ENCODE results near the gene CXCL14. TPM values are rescaled to one million over a fixed set of nuclear protein-coding genes. Genes with fewer than 3 reads are reported as not detected.

Gene CXCL14
- total and polyA plus RNA-seq, 8 donors, result 2.3 to 72.6 (median 54.1) TPM

DNA sequence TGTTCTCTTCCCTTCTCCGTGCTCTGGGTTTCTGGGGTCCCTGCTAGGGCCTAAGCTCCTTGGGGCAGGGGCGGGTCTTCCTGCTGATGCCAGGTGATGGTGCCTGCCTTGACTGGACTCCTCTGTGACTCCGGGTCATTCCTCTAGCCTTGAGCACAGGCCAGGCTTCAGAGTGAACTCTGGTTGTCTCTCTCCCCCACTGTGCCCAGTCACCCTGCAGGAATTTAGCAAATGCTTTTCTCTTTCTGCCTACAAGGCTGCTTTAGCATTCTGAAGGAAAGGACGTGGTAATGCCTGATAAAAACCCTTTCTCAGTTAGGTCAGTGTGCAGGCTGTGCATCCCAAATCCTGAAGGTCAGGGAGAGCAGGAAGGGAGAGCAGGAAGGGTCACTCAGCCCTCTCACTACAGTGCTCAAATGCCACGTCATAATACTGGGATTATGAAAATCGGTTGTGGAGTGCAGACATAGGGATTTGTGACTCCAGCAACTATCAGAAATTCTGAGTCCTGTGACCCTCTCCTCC, 2.7 kb downstream of the CXCL14 start:
- no peaks in the 10 kb centered on the region for H3K36me3 ChIP-seq
- no peak overlapping the region for H3K27ac ChIP-seq
- intact Hi-C loops (cut with DNase I), result no loop called here
- TF ChIP-seq, protein P1, sequence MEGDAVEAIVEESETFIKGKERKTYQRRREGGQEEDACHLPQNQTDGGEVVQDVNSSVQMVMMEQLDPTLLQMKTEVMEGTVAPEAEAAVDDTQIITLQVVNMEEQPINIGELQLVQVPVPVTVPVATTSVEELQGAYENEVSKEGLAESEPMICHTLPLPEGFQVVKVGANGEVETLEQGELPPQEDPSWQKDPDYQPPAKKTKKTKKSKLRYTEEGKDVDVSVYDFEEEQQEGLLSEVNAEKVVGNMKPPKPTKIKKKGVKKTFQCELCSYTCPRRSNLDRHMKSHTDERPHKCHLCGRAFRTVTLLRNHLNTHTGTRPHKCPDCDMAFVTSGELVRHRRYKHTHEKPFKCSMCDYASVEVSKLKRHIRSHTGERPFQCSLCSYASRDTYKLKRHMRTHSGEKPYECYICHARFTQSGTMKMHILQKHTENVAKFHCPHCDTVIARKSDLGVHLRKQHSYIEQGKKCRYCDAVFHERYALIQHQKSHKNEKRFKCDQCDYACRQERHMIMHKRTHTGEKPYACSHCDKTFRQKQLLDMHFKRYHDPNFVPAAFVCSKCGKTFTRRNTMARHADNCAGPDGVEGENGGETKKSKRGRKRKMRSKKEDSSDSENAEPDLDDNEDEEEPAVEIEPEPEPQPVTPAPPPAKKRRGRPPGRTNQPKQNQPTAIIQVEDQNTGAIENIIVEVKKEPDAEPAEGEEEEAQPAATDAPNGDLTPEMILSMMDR (IDR thresholded peaks at IDR 0.05), result no peak
- peaks cover 5 to 13% of the 10 kb centered on the region in 2 donors for H3K4me1 ChIP-seq
- no peak overlapping the region for H3K4me3 ChIP-seq
- ATAC-seq, result no peak
- no peaks in the 10 kb centered on the region for H3K9me3 ChIP-seq
- DNase-seq, result no peak
- peaks cover 14 to 62% of the 10 kb centered on the region in 2 donors for H3K27me3 ChIP-seq

DNA sequence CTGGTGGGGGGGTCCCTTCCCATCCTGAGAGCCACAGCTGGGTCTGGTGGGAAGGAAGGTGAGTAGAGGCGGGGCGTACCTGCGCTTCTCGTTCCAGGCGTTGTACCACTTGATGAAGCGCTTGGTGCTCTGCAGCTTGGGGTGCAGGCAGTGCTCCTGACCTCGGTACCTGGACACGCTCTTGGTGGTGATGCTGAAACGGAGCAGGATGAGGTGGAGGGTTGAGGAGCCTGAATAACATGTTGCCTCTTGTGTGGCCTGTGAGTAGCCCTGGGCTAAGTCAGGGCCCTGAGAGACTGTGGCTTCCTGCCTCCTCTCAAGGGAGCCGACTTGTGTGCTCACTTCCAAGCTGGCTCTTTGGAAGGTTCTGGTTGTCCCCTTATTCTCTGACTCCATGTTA, 4.3 kb downstream of the CXCL14 start:
- DNase-seq, result no peak
- intact Hi-C loops (cut with DNase I), result no loop called here
- no peak for ATAC-seq
- TF ChIP-seq, protein P1 (IDR thresholded peaks at IDR 0.05), result no peak
- Histone ChIP-seq H3K4me1 (peaks cover 5 to 13% of the 10 kb centered on the region in 2 donors), H3K27me3 (peaks cover 14 to 59% of the 10 kb centered on the region in 2 donors), H3K4me3 (no peak overlapping the region), H3K9me3 (no peaks in the 10 kb centered on the region), H3K36me3 (no peaks in the 10 kb centered on the region), H3K27ac (no peak overlapping the region)

DNA sequence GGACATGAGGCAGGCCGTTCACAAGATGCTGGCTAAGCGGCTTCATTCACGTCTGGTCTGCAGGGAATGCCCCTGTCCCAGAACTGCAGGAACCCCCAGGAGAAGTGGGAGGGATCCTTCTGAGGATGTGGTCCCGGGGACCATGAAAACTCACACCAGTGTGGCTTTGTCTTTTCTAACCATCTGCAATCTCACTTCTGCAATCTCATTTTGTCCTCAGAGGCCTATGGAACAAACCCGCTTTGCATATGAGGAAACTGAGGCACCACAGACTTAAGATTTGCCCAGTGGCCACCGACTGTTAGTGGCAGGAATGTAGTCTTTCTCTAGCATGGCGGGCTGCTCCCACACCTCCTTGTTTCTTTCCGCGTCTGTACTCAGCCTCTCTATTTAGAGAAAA, 6.9 kb downstream of the CXCL14 start:
- intact Hi-C loops (cut with DNase I), result no loop called here
- DNase-seq (no peak), ATAC-seq (no peak)
- no peaks in the 10 kb centered on the region for H3K9me3 ChIP-seq
- H3K4me1 ChIP-seq, result no peaks in the 10 kb centered on the region
- no peak overlapping the region for H3K27ac ChIP-seq
- H3K27me3 ChIP-seq, result peaks cover 0 to 33% of the 10 kb centered on the region in 2 donors
- H3K36me3 ChIP-seq, result no peaks in the 10 kb centered on the region
- no peak overlapping the region for H3K4me3 ChIP-seq
- TF ChIP-seq, protein P1 (IDR thresholded peaks at IDR 0.05), result no peak

DNA sequence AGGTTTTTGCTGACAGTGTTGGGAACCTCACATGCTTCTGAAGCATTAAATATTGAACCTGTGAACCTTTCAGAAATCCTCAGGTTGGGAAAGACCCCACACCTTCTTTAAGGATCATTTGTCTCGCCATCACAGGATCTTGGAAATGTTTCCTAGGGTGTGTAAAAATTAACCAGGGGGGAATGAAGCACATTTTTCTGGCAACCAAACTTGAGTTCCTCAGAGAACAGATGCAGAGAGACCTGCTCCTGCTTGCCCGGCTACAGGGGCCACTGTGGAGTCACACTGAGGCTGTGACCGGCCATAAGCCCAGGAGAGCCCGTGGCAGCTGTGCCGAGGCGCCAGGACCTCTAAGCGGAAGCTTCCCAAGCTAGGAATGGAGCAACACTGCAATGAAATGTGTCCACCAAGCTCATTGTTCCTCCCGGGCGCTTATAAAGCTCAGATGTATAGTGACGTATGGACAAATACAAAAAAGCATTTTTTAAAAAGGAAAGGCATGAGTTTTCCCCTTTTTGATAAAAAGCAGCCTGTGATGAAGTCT, 7.7 kb downstream of the CXCL14 start:
- Histone ChIP-seq H3K9me3 (no peaks in the 10 kb centered on the region), H3K27ac (no peak overlapping the region), H3K4me1 (no peaks in the 10 kb centered on the region), H3K36me3 (no peaks in the 10 kb centered on the region), H3K27me3 (peaks cover 0 to 30% of the 10 kb centered on the region in 2 donors), H3K4me3 (no peak overlapping the region)
- no peak for ATAC-seq
- no peak for DNase-seq
- intact Hi-C loops (cut with DNase I), result no loop called here
- TF ChIP-seq, protein P1 (IDR thresholded peaks at IDR 0.05), result no peak

DNA sequence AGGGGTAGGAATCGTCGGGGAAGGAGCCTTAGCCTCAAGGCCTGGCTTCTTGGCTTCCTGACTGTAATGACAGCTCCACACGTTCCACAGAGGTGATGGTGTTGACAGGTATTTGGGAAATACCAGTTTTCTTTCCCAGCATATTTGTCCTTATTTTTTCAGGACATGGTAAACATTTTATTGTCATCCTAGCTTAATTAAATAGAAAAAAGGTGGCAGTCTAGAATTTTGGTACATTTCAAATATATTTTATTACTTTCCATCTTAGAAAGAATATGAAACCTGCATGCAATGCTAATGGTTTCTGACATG, 8.4 kb downstream of the CXCL14 start:
- no peaks in the 10 kb centered on the region for H3K36me3 ChIP-seq
- intact Hi-C loops (cut with DNase I), result no loop called here
- no peaks in the 10 kb centered on the region for H3K4me1 ChIP-seq
- H3K27ac ChIP-seq, result no peak overlapping the region
- TF ChIP-seq, protein P1 (IDR thresholded peaks at IDR 0.05), result no peak
- H3K27me3 ChIP-seq, result peaks cover 0 to 35% of the 10 kb centered on the region in 2 donors
- no peak for DNase-seq
- no peak overlapping the region for H3K4me3 ChIP-seq
- ATAC-seq, result no peak
- H3K9me3 ChIP-seq, result no peaks in the 10 kb centered on the region
